Raji (cell line): ENCODE measurements around the gene KASH5.

Experiments used
- POLR2A ChIP-seq: IDR thresholded peaks from 2 replicates; pipeline ENCODE4 v1.6.1; 2011; ENCODE audit warnings: low read depth, low read length, control low read depth; ENCODE audit not compliant: insufficient read depth

The KASH5 gene

GRCh38 chr19:49421039-49421877 lies 33.2 kb downstream of the KASH5 start:
- TF ChIP-seq POLR2A, result no peak

- TF ChIP-seq POLR2A, result no peak
Observed at GRCh38 chr19:49421878-49422202, 33.8 kb downstream of the KASH5 start.

GRCh38 chr19:49422407-49423070 lies 34.5 kb downstream of the KASH5 start:
- no peak for TF ChIP-seq POLR2A

GRCh38 chr19:49423071-49423984 lies 35.3 kb downstream of the KASH5 start, which contains the start of gene PTH2:
Gene PTH2 (minus strand): TSS chr19:49423441. CDS start chr19:49423339, 102 bp downstream.
- TF ChIP-seq POLR2A, result no peak

- no peak for TF ChIP-seq POLR2A
Observed at GRCh38 chr19:49423985-49424303, 35.9 kb downstream of the KASH5 start.

GRCh38 chr19:49425178-49425577 lies 37.1 kb downstream of the KASH5 start, which contains the start of gene GFY:
Gene GFY (plus strand): TSS chr19:49425388. CDS start chr19:49426431, 1,043 bp downstream.
- no peak for TF ChIP-seq POLR2A

- no peak for TF ChIP-seq POLR2A
Observed at GRCh38 chr19:49425922-49426592, 38.0 kb downstream of the KASH5 start.

GRCh38 chr19:49427339-49427738 lies 39.3 kb downstream of the KASH5 start:
- TF ChIP-seq POLR2A, result no peak

- no peak for TF ChIP-seq POLR2A
Observed at GRCh38 chr19:49427855-49428546, 40.0 kb downstream of the KASH5 start.

GRCh38 chr19:49428547-49429451 lies 40.8 kb downstream of the KASH5 start:
- no peak for TF ChIP-seq POLR2A

GRCh38 chr19:49430172-49430677 lies 42.2 kb downstream of the KASH5 start:
- no peak for TF ChIP-seq POLR2A

- no peak for TF ChIP-seq POLR2A
Observed at GRCh38 chr19:49430678-49431329, 42.8 kb downstream of the KASH5 start.

- no peak for TF ChIP-seq POLR2A
Observed at GRCh38 chr19:49431330-49431749, 43.3 kb downstream of the KASH5 start.
